B cell (primary cell): Measurements from ENCODE around the gene BEX1. TPM values are rescaled to one million over a fixed set of nuclear protein-coding genes. Genes with fewer than 3 reads are reported as not detected.
"Not testable (repeated sequence)": the region's sequence is repeated elsewhere in the genome, so short reads cannot be mapped to it uniquely, and the experiment has no call there.

Experiments
- ATAC-seq: fragments of 200-7000 bp; cut with Tn5 transposase; one replicate; pipeline ENCODE4 v1.10.0; 2021; ENCODE audit warnings: low read depth, mild to moderate bottlenecking, moderate number of reproducible peaks, moderate library complexity
- CTCF ChIA-PET: fragments of 350-600 bp; sonication (Branson Sonifier 250); formaldehyde crosslinking; loops from one replicate; lab custom pipeline; 2021; ENCODE audit warnings: antibody characterized with exemption, inconsistent platforms; lab: Charles Lee
- POLR2A ChIA-PET: fragments of 350-600 bp; sonication (Branson Sonifier 250); formaldehyde crosslinking; loops from one replicate; lab custom pipeline; 2021; ENCODE audit warnings: antibody characterized with exemption; lab: Charles Lee
- DNase-seq: peaks from one replicate; pipeline ENCODE4 v3.0.0; 2013
- H2AFZ ChIP-seq: 2 replicates; pipeline ENCODE4 v1.6.1; 2012; ENCODE audit warnings: mild to moderate bottlenecking, low read depth, low read length; ENCODE audit not compliant: insufficient read depth, poor library complexity, severe bottlenecking
- H3K27ac ChIP-seq, 2 donors: 1 replicate in 1 of 2; 2 replicates in 1 of 2; pipeline ENCODE4 v1.5.1; 2012 to 2013; ENCODE audit warnings: low read length in 2 of 2, mild to moderate bottlenecking in 2 of 2, moderate library complexity in 1 of 2
- H3K27me3 ChIP-seq, 4 experiments: fragments of 200-600 bp in 1 of 4; sonication (generic) in 1 of 4; replicated peaks in 1 of 4; 1 replicate in 2 of 4; 2 replicates in 2 of 4; pipeline versions ENCODE4 v1.6.1 to v1.7.0; 2013 to 2016; ENCODE audit warnings: low read length in 3 of 4, mild to moderate bottlenecking in 2 of 4, mixed read lengths in 1 of 4, moderate library complexity in 1 of 4; ENCODE audit not compliant: insufficient read depth in 4 of 4, control insufficient read depth in 3 of 4; ENCODE audit errors: control extremely low read depth in 1 of 4
- H3K36me3 ChIP-seq, 2 experiments: replicated peaks in 1 of 2; 1 replicate in 1 of 2; 2 replicates in 1 of 2; pipeline versions ENCODE4 v1.6.1 to v1.7.1; 2013; ENCODE audit warnings: low read length in 1 of 2; ENCODE audit not compliant: insufficient read depth in 2 of 2, control insufficient read depth in 1 of 2; ENCODE audit errors: control extremely low read depth in 1 of 2, extremely low read depth in 1 of 2
- H3K4me1 ChIP-seq, 2 donors: fragments of 200-600 bp in 1 of 2; sonication (generic) in 1 of 2; 1 replicate in 1 of 2; 2 replicates in 1 of 2; pipeline versions ENCODE4 v1.5.1 to v1.6.1; 2013 to 2017; ENCODE audit warnings: low read length in 2 of 2; ENCODE audit not compliant: control insufficient read depth in 2 of 2, insufficient read depth in 2 of 2
- H3K4me2 ChIP-seq: replicated peaks from 2 replicates; pipeline ENCODE3; 2012; ENCODE audit warnings: mild to moderate bottlenecking, low read depth, low read length; ENCODE audit not compliant: poor library complexity, severe bottlenecking
- H3K4me3 ChIP-seq, 5 experiments: fragments of 200-600 bp in 1 of 5; sonication (generic) in 1 of 5; 1 replicate in 3 of 5; 2 replicates in 2 of 5; pipeline versions ENCODE4 v1.5.1 to v1.7.0; 2011 to 2016; ENCODE audit warnings: low read length in 4 of 5, mild to moderate bottlenecking in 4 of 5, low read depth in 2 of 5, control low read depth in 1 of 5, moderate library complexity in 1 of 5; ENCODE audit not compliant: insufficient read depth in 1 of 5; ENCODE audit errors: control extremely low read depth in 1 of 5, extremely low read depth in 1 of 5
- H3K79me2 ChIP-seq: fragments of 200-600 bp; sonication (generic); one replicate; pipeline ENCODE4 v1.6.0; 2016; ENCODE audit warnings: low read length; ENCODE audit not compliant: control insufficient read depth, insufficient read depth
- H3K9ac ChIP-seq: fragments of 200-600 bp; sonication (generic); 2 replicates; pipeline ENCODE4 v1.6.1; 2017; ENCODE audit warnings: mild to moderate bottlenecking, low read length, moderate library complexity
- H3K9me3 ChIP-seq, 3 donors: one replicate each; pipeline versions ENCODE4 v1.6.1 to v1.7.1; 2013; ENCODE audit warnings: low read length in 2 of 3; ENCODE audit not compliant: control insufficient read depth in 2 of 3, insufficient read depth in 1 of 3; ENCODE audit errors: control extremely low read depth in 1 of 3
- H4K20me1 ChIP-seq: 2 replicates; pipeline ENCODE4 v1.6.0; 2012; ENCODE audit warnings: mild to moderate bottlenecking, low read length; ENCODE audit not compliant: insufficient read depth, control insufficient read depth, poor library complexity, severe bottlenecking
- H3K27ac Mint-ChIP-seq: one replicate; pipeline ENCODE4 v1.8.0; 2021; ENCODE audit warnings: mixed read lengths
- H3K27me3 Mint-ChIP-seq: one replicate; pipeline ENCODE4 v1.8.0; 2021; ENCODE audit warnings: mixed read lengths
- H3K4me1 Mint-ChIP-seq: one replicate; pipeline ENCODE4 v1.8.0; 2021; ENCODE audit warnings: mixed read lengths
- H3K4me3 Mint-ChIP-seq: one replicate; pipeline ENCODE4 v1.8.0; 2021; ENCODE audit warnings: mixed read lengths
- H3K9me3 Mint-ChIP-seq: one replicate; pipeline ENCODE4 v1.8.0; 2022; ENCODE audit warnings: mixed read lengths; ENCODE audit not compliant: insufficient read depth
- CTCF ChIP-seq: fragments of 200-600 bp; IDR thresholded peaks from one replicate; pipeline ENCODE4 v1.8.0; 2022; ENCODE audit warnings: antibody characterized with exemption, mild to moderate bottlenecking
- EZH2 ChIP-seq: IDR thresholded peaks from 2 replicates; pipeline ENCODE4 v1.6.1; 2012; ENCODE audit warnings: borderline replicate concordance, low read depth, mild to moderate bottlenecking, moderate library complexity, low read length; ENCODE audit not compliant: insufficient read depth, poor library complexity, severe bottlenecking
- WGBS: methylation state at CpG from one replicate; pipeline ENCODE4 v1.1.5; 2013; ENCODE audit warnings: missing lambda C conversion rate; ENCODE audit not compliant: insufficient coverage; 5-methylcytosine and 5-hydroxymethylcytosine counted together
- intact Hi-C: fragments of 100-400 bp; cut with micrococcal nuclease; formaldehyde crosslinking; loops from one replicate; pipeline ENCODE4 v1.10.0; 2022
- polyA plus RNA-seq: library from polyadenylated mRNA; depleted of rRNA; stranded (reverse); fragments of >200 nt; gene quantifications from 2 replicates; pipeline ENCODE4 v1.2.3, GENCODE V29; 2012
- total RNA-seq, 2 donors: library from RNA; stranded (reverse); fragments of 120-200 nt in 1 of 2; gene quantifications; 1 replicate in 1 of 2; 2 replicates in 1 of 2; pipeline versions ENCODE4 v1.2.3 to v1.2.4, GENCODE V29; 2013 to 2022

Gene BEX1
- total and polyA plus RNA-seq, 2 donors (not counting 1 experiment from before 2014, with no cell fraction given): 0.84 TPM; not detected in 1

GRCh38 chrX:103103866-103104265 is 39.9 kb upstream of the BEX1 start:
- H3K9me3 ChIP-seq, H3K9me3 Mint-ChIP-seq, H3K27ac ChIP-seq, H3K79me2 ChIP-seq, H3K4me1 Mint-ChIP-seq, intact Hi-C loops, DNase-seq, POLR2A ChIA-PET, H3K4me1 ChIP-seq, H3K27ac Mint-ChIP-seq, H3K27me3 ChIP-seq, CTCF ChIA-PET, H3K4me3 ChIP-seq, H3K9ac ChIP-seq, H3K4me3 Mint-ChIP-seq, H3K4me2 ChIP-seq, H4K20me1 ChIP-seq, H3K27me3 Mint-ChIP-seq, ATAC-seq, H3K36me3 ChIP-seq, H2AFZ ChIP-seq: not testable (repeated sequence)
- no CpG with 5 or more reads among the region's 2 CpGs for WGBS

DNA sequence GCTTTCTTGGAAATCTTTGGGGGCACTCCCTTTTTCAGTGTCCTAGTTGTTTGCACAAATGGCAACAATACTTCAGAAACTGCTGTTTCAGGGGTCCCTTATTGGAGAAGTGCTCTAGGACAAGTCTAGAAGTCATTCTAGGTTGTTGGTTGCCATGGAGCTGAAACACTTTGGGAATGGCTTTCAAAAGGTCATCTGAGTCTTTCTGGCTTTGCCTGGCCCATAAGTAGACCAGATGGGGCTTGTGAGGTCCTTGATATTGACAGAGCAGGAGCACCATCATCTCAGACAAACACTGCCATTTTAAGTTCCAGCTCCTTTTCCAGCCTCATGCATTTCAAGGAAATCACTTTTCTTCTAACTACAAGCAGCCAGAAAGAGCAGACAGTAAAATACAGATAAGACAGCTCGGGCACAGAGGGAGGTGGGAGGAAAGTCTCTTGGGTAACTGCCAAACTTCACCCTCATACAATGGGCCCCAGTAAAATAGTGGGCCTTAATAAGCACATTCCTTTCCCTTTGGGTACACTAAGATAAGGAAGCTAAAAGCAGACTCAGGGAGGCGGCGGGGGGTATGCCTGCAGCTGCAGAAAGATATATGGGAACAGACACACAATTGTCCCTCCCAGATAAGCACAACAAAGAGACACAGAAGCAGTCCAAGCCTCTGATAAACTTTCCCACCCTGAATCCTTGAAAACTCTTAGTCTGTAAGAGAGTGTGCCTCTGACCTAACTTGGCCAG is 37.5 kb upstream of the BEX1 start:
- ATAC-seq: no peak
- H3K27me3 Mint-ChIP-seq: no peaks in the 10 kb centered on the region
- H3K4me3 Mint-ChIP-seq: no peak overlapping the region
- Histone ChIP-seq H3K4me2 (no peak overlapping the region), H3K27me3 (no peaks in the 10 kb centered on the region), H3K9ac (no peak overlapping the region), H3K27ac (no peak overlapping the region), H3K4me1 (no peaks in the 10 kb centered on the region), H3K4me3 (no peak overlapping the region), H3K9me3 (no peaks in the 10 kb centered on the region), H3K79me2 (no peaks in the 10 kb centered on the region), H2AFZ (no peak overlapping the region), H3K36me3 (no peaks in the 10 kb centered on the region), H4K20me1 (no peaks in the 10 kb centered on the region)
- POLR2A ChIA-PET: no interaction called here
- intact Hi-C loops: no loop called here
- DNase-seq: no peak
- CTCF ChIA-PET: no interaction called here
- H3K4me1 Mint-ChIP-seq: no peaks in the 10 kb centered on the region
- H3K27ac Mint-ChIP-seq: no peak overlapping the region
- TF ChIP-seq CTCF (no peak), EZH2 (no peak)
- WGBS: no CpG with 5 or more reads among the region's 3 CpGs
- H3K9me3 Mint-ChIP-seq: no peaks in the 10 kb centered on the region
